K562 (cell line): ENCODE measurements around the gene C9orf50. TPM values are rescaled to one million over a fixed set of nuclear protein-coding genes. Genes with fewer than 3 reads are reported as not detected.

ENCODE experiments used
- ATAC-seq: fragments of 200-7000 bp; cut with Tn5 transposase; 3 replicates; pipeline ENCODE4 v1.9.1; 2020; ENCODE audit warnings: moderate library complexity
- BruUV-seq: library from RNA; stranded (reverse); fragments of 400-500 nt; replicated peaks from 2 replicates; lab custom pipeline; 2021; lab: Mats Ljungman, UMichigan
- CTCF ChIA-PET: fragments of 300-600 bp; formaldehyde crosslinking; extraction: SDS; loops from one replicate; lab custom pipeline; 2021; ENCODE audit warnings: low intra/inter-chr PET ratio; lab: Yijun Ruan, JAX
- POLR2A ChIA-PET: fragments of 300-600, 350-650 bp; sonication (Branson Sonifier 250); formaldehyde crosslinking; extraction: SDS; loops from one replicate; lab custom pipeline; 2021; ENCODE audit warnings: antibody characterized with exemption, inconsistent platforms; lab: Yijun Ruan, JAX
- DNase-seq, 4 experiments: peaks; one replicate each; pipeline versions ENCODE4 v3.0.0 to v3.0.0-alpha.2; 2011 to 2018; ENCODE audit warnings: low spot score in 3 of 4, mixed read lengths in 3 of 4; ENCODE audit errors: extremely low read depth in 1 of 4
- FAIRE-seq: peaks from 2 replicates; lab custom pipeline; 2011; peaks lifted over from hg19 to GRCh38; lab: Jason Lieb, UNC
- H2AFZ ChIP-seq: 2 replicates; pipeline ENCODE4 v1.6.0; 2011; ENCODE audit warnings: low read depth, low read length, control low read depth, inconsistent platforms
- H3K27ac ChIP-seq: fragments of 200-600 bp; 3 replicates; pipeline ENCODE4 v1.8.0; 2011; ENCODE audit warnings: low read depth, mild to moderate bottlenecking, control low read depth, inconsistent platforms, low read length, moderate library complexity, mixed read lengths; ENCODE audit errors: extremely low read depth
- H3K27me3 ChIP-seq, 2 experiments: fragments of 300-600 bp in 1 of 2; 2 replicates in 1 of 2; 3 replicates in 1 of 2; pipeline versions ENCODE4 v1.6.0 to v1.8.0; 2011; ENCODE audit warnings: inconsistent platforms in 2 of 2, low read length in 2 of 2, mild to moderate bottlenecking in 1 of 2, mixed read lengths in 1 of 2, moderate library complexity in 1 of 2; ENCODE audit not compliant: control insufficient read depth in 2 of 2, insufficient read depth in 2 of 2
- H3K36me3 ChIP-seq: fragments of 300-600 bp; 3 replicates; pipeline ENCODE4 v1.8.0; 2011; ENCODE audit warnings: mild to moderate bottlenecking, low read length, inconsistent platforms; ENCODE audit not compliant: control insufficient read depth, insufficient read depth
- H3K4me1 ChIP-seq, 2 experiments: fragments of 200-600 bp in 1 of 2; replicated peaks in 1 of 2; 2 replicates in 1 of 2; 3 replicates in 1 of 2; pipeline versions ENCODE4 v1.5.1 to v1.8.0; 2011; ENCODE audit warnings: inconsistent platforms in 2 of 2, low read length in 2 of 2, mild to moderate bottlenecking in 1 of 2, mixed read lengths in 1 of 2, moderate library complexity in 1 of 2; ENCODE audit not compliant: control insufficient read depth in 2 of 2, insufficient read depth in 2 of 2
- H3K4me2 ChIP-seq: 2 replicates; pipeline ENCODE4 v1.6.1; 2011; ENCODE audit warnings: low read length, control low read depth, inconsistent platforms, mixed read lengths; ENCODE audit not compliant: insufficient read depth
- H3K4me3 ChIP-seq: fragments of 200-600 bp; sonication (generic), shearing (Covaris generic); 2 replicates; pipeline ENCODE4 v1.5.1; 2016; ENCODE audit warnings: control low read depth, inconsistent platforms
- H3K79me2 ChIP-seq: fragments of 200-600 bp; 3 replicates; pipeline ENCODE4 v1.8.0; 2011; ENCODE audit warnings: low read length, inconsistent platforms; ENCODE audit not compliant: control insufficient read depth, insufficient read depth
- H3K9ac ChIP-seq, 2 experiments: 2 replicates each; pipeline versions ENCODE4 v1.6.0 to v1.6.1; 2011; ENCODE audit warnings: low read depth in 2 of 2, low read length in 2 of 2, control low read depth in 1 of 2, inconsistent platforms in 1 of 2, mild to moderate bottlenecking in 1 of 2, mixed read lengths in 1 of 2; ENCODE audit not compliant: insufficient read depth in 1 of 2
- H3K9me1 ChIP-seq: one replicate; pipeline ENCODE4 v1.6.0; 2011; ENCODE audit warnings: inconsistent platforms, mild to moderate bottlenecking, low read length, moderate library complexity; ENCODE audit not compliant: control insufficient read depth, insufficient read depth
- H3K9me3 ChIP-seq: replicated peaks from 2 replicates; pipeline ENCODE4 v1.5.1; 2011; ENCODE audit warnings: low read depth, low read length, inconsistent platforms; ENCODE audit not compliant: control insufficient read depth, insufficient read depth
- H4K20me1 ChIP-seq: replicated peaks from 2 replicates; pipeline ENCODE4 v1.6.1; 2011; ENCODE audit warnings: low read length, inconsistent platforms, mixed read lengths; ENCODE audit not compliant: control insufficient read depth, insufficient read depth
- ATF1 ChIP-seq, 2 experiments: fragments of 450-650 bp in 1 of 2; IDR thresholded peaks; 2 replicates each; pipeline ENCODE4 v1.6.1; 2016; ENCODE audit warnings: missing compliant biosample characterization in 1 of 2, missing genetic modification characterization in 1 of 2
- ATF3 ChIP-seq, 2 experiments: fragments of 450-650 bp in 1 of 2; sonication (generic) in 1 of 2; formaldehyde crosslinking in 1 of 2; IDR thresholded peaks in 1 of 2; conservative IDR thresholded peaks in 1 of 2; 2 replicates each; pipeline versions ENCODE4 v1.6.1 to v1.8.1; 2016 to 2023; ENCODE audit warnings: mild to moderate bottlenecking in 2 of 2, moderate library complexity in 2 of 2, inconsistent platforms in 1 of 2, missing genetic modification reagents in 1 of 2
- ATF7 ChIP-seq: fragments of 450-650 bp; IDR thresholded peaks from 2 replicates; pipeline ENCODE4 v1.7.1; 2014; ENCODE audit warnings: mild to moderate bottlenecking, moderate library complexity
- CEBPB ChIP-seq: fragments of 450-650 bp; IDR thresholded peaks from 2 replicates; pipeline ENCODE4 v1.6.1; 2016; ENCODE audit warnings: missing genetic modification characterization, missing compliant biosample characterization
- CEBPG ChIP-seq, 3 experiments: fragments of 200-800 bp in 1 of 3; sonication (Bioruptor generic) in 1 of 3; sonication (generic) in 1 of 3; formaldehyde crosslinking in 1 of 3; IDR thresholded peaks in 2 of 3; conservative IDR thresholded peaks in 1 of 3; 2 replicates each; pipeline versions ENCODE4 v1.6.1 to v1.8.0; 2016 to 2022; ENCODE audit warnings: missing compliant biosample characterization in 2 of 3, missing genetic modification characterization in 2 of 3, mild to moderate bottlenecking in 1 of 3, missing genetic modification reagents in 1 of 3
- CREB1 ChIP-seq, 2 experiments: sonication (generic) in 1 of 2; formaldehyde crosslinking in 1 of 2; IDR thresholded peaks; 2 replicates each; pipeline versions ENCODE4 v1.6.1 to v1.8.0; 2012 to 2022; ENCODE audit warnings: inconsistent platforms in 1 of 2, mild to moderate bottlenecking in 1 of 2, missing genetic modification reagents in 1 of 2, moderate library complexity in 1 of 2
- CREB5 ChIP-seq: fragments of 250-450 bp; sonication (Bioruptor Pico); IDR thresholded peaks from 2 replicates; pipeline ENCODE4 v1.5.0; 2020; ENCODE audit warnings: mild to moderate bottlenecking
- CREM ChIP-seq: IDR thresholded peaks from 2 replicates; pipeline ENCODE4 v1.6.1; 2014; ENCODE audit warnings: antibody characterized with exemption, low read depth
- CTBP1 ChIP-seq: fragments of 450-650 bp; IDR thresholded peaks from 2 replicates; pipeline ENCODE4 v1.6.1; 2016; ENCODE audit warnings: borderline replicate concordance
- HDAC2 ChIP-seq: fragments of 450-650 bp; IDR thresholded peaks from 2 replicates; pipeline ENCODE4 v1.6.1; 2016; ENCODE audit warnings: mild to moderate bottlenecking
- MCM5 ChIP-seq: fragments of 450-650 bp; IDR thresholded peaks from 2 replicates; pipeline ENCODE4 v1.6.1; 2016; ENCODE audit warnings: low read depth
- MEIS2 ChIP-seq: fragments of 450-650 bp; IDR thresholded peaks from 2 replicates; pipeline ENCODE4 v1.6.1; 2014; ENCODE audit warnings: mild to moderate bottlenecking; ENCODE audit not compliant: partially characterized antibody
- MTA3 ChIP-seq: fragments of 450-650 bp; formaldehyde crosslinking; IDR thresholded peaks from 2 replicates; pipeline ENCODE4 v1.6.1; 2017; ENCODE audit warnings: mild to moderate bottlenecking, borderline replicate concordance
- NEUROD1 ChIP-seq: fragments of 150-350 bp; IDR thresholded peaks from 2 replicates; pipeline ENCODE4 v1.6.1; 2014; ENCODE audit warnings: borderline replicate concordance, low read length, low read depth; ENCODE audit not compliant: partially characterized antibody
- STAG1 ChIP-seq: sonication (generic); formaldehyde crosslinking; IDR thresholded peaks from 2 replicates; pipeline ENCODE4 v1.5.0; 2020; ENCODE audit warnings: missing genetic modification reagents, borderline replicate concordance
- TEAD4 ChIP-seq, 2 experiments: sonication (generic) in 1 of 2; formaldehyde crosslinking in 1 of 2; IDR thresholded peaks; 2 replicates each; pipeline versions ENCODE4 v1.6.1 to v1.8.0; 2012 to 2022; ENCODE audit warnings: borderline replicate concordance in 1 of 2, inconsistent platforms in 1 of 2, low read length in 1 of 2, mild to moderate bottlenecking in 1 of 2, missing genetic modification reagents in 1 of 2
- ZNF785 ChIP-seq: fragments of 250-450 bp; sonication (Bioruptor Pico); IDR thresholded peaks from 2 replicates; pipeline ENCODE4 v1.4.0; 2020; ENCODE audit warnings: mild to moderate bottlenecking
- WGBS: fragments of 100-300 bp; shearing (Covaris generic); methylation state at CpG from one replicate; pipeline ENCODE4 v1.1.6; 2016; ENCODE audit warnings: low coverage, mixed read lengths; ENCODE audit not compliant: insufficient coverage; ENCODE audit errors: missing lambda C conversion rate; 5-methylcytosine and 5-hydroxymethylcytosine counted together
- in situ Hi-C: fragments of 300-500 bp; cut with MboI; formaldehyde crosslinking; loops from 4 replicates; pipeline ENCODE4 v1.15.0; 2018; ENCODE audit warnings: inconsistent platforms, mixed read lengths
- intact Hi-C: fragments of 100-400 bp; cut with micrococcal nuclease; formaldehyde crosslinking; loops from 2 replicates; pipeline ENCODE4 v1.14.2; 2022
- polyA plus RNA-seq, 8 experiments: library from polyadenylated mRNA; depleted of rRNA in 4 of 8; stranded (reverse) in 5 of 8; unstranded in 3 of 8; fragments of >200 nt; fragmentation: Nextera tagmentation in 2 of 8; fragmentation: Illumina TruSeq in 1 of 8; extraction: Ambion mirVana in 2 of 8; extraction: Trizol in 1 of 8; gene quantifications; 2 replicates each; pipeline versions ENCODE4 v1.2.1 to v1.2.3, GENCODE V29; 2011 to 2014; ENCODE audit warnings: inconsistent platforms in 1 of 8, missing spikeins in 1 of 8
- total RNA-seq, 7 experiments: library from RNA; depleted of rRNA in 6 of 7; stranded (reverse); fragments of >200 nt in 6 of 7; fragmentation: Illumina TruSeq in 2 of 7; extraction: Trizol in 2 of 7; gene quantifications; 2 replicates each; pipeline versions ENCODE4 v1.2.1 to v1.2.3, GENCODE V29; 2011 to 2021; ENCODE audit warnings: low replicate concordance in 1 of 7

C9orf50 gene
- total and polyA plus RNA-seq, 9 of the 15 experiments (the other 6 are each of a cell fraction or from before 2014, with no cell fraction given) = not detected

- no TSS peak for BruUV-seq
- peaks cover 40% of the 10 kb centered on the region for H3K79me2 ChIP-seq
- H3K27me3 ChIP-seq = peaks cover 0 to 9% of the 10 kb centered on the region in 2 experiments; a peak in 1 of 5 replicates
- peak in 2 of 4 experiments; percentile 47 to 67 for DNase-seq
- peak; percentile 75 for FAIRE-seq
- CTCF ChIA-PET = interaction anchor here (1.7 to 1.9 kb wide), 2 partner anchors 14 to 494 kb away, joined by 8 to 11 read pairs; no protein-coding TSS in a partner anchor
- POLR2A ChIA-PET = interaction anchor here (0.6 to 2.8 kb wide), 8 partner anchors 11 to 532 kb away, joined by 3 to 18 read pairs (median 4); no protein-coding TSS in a partner anchor
- H3K27ac ChIP-seq = peak overlapping the region; percentile 73; the same call in 2 of the 3 replicates
- ATAC-seq = peak; percentile 40
- H2AFZ ChIP-seq = peak overlapping the region; percentile 63
- H3K9me3 ChIP-seq = no peaks in the 10 kb centered on the region
- no peaks in the 10 kb centered on the region for H3K9me1 ChIP-seq
- H3K4me3 ChIP-seq = peak overlapping the region; percentile 67; the same call in 1 of the 2 replicates
- WGBS = 4% methylated on average over 9 of the region's 9 CpGs
- intact Hi-C loops (loop anchor here (1.0 kb wide), 2 partner anchors 14 to 486 kb away; no protein-coding TSS in a partner anchor), in situ Hi-C loops (loop anchor here (25.0 kb wide), 1 partner anchor 288 kb away; no protein-coding TSS in a partner anchor)
- peak overlapping the region; percentile 15 to 87; a peak in 3 of 4 replicates for H3K9ac ChIP-seq
- peaks cover 32 to 48% of the 10 kb centered on the region in 2 experiments for H3K4me1 ChIP-seq
- peaks cover 33% of the 10 kb centered on the region for H4K20me1 ChIP-seq
- peaks cover 27% of the 10 kb centered on the region for H3K36me3 ChIP-seq
- peak overlapping the region; percentile 94 for H3K4me2 ChIP-seq
- no peak for TF ChIP-seq ZNF785
- TF ChIP-seq CEBPG (CRISPR knock-in tag; IDR thresholded peaks at IDR 0.05) = peak; percentile 62; the same call in 1 of the 2 replicates
- TF ChIP-seq CEBPG (tag; conservative IDR thresholded peaks at IDR 0.05 in 1 of 2, IDR thresholded peaks at IDR 0.05 in 1 of 2) = peak; percentile 75 to 83
- TF ChIP-seq CREB5 (CRISPR knock-in tag) = no peak
- TF ChIP-seq CEBPB (tag) = peak; percentile 94
- TF ChIP-seq CREM = peak; percentile 82
- no peak for TF ChIP-seq ATF1 (CRISPR knock-in tag; IDR thresholded peaks at IDR 0.05)
- peak; percentile 37 for TF ChIP-seq ATF1 (tag; IDR thresholded peaks at IDR 0.05)
- no peak for TF ChIP-seq STAG1
- TF ChIP-seq MCM5 = no peak
- peak; percentile 70 for TF ChIP-seq MEIS2
- TF ChIP-seq HDAC2 = 0 out of 2 replicates have a peak, but pooled peaks have one; percentile 15
- peak; percentile 78 for TF ChIP-seq CTBP1
- TF ChIP-seq NEUROD1 = peak; percentile 21
- TF ChIP-seq CREB1 (IDR thresholded peaks at IDR 0.05) = peak; percentile 38; the same call in 1 of the 2 replicates
- no peak for TF ChIP-seq CREB1 (CRISPR knock-in tag; IDR thresholded peaks at IDR 0.05)
- TF ChIP-seq MTA3 = 0 out of 2 replicates have a peak, but pooled peaks have one; percentile 27
- peak; percentile 9; the same call in 1 of the 2 replicates for TF ChIP-seq ATF3 (IDR thresholded peaks at IDR 0.05)
- no peak for TF ChIP-seq ATF3 (CRISPR knock-in tag; conservative IDR thresholded peaks at IDR 0.05)
- TF ChIP-seq TEAD4 (IDR thresholded peaks at IDR 0.05; ENCODE audit: low read length) = peak; percentile 9; the same call in 1 of the 2 replicates
- TF ChIP-seq TEAD4 (CRISPR knock-in tag; IDR thresholded peaks at IDR 0.05; ENCODE audit: borderline replicate concordance) = no peak
- 0 out of 2 replicates have a peak, but pooled peaks have one; percentile 37 for TF ChIP-seq ATF7
Observed at GRCh38 chr9:129624947-129625346, 4.0 kb upstream of the C9orf50 start.
